ENCODE data around the gene MIOS. TPM values are rescaled to one million over a fixed set of nuclear protein-coding genes. Genes with fewer than 3 reads are reported as not detected.

Gene MIOS
- total RNA-seq, 4 donors from 2014 or later, result 37.6 to 65.6 (median 52.3) TPM

GRCh38 chr7:7640221-7641128, 73.8 kb downstream of the MIOS start, which contains the start of gene UMAD1:
TSS of gene UMAD1 (plus strand) at chr7:7640752. CDS start at chr7:7673372, 32,620 bp downstream.
- peak within 1 kb of the TSS; percentile 79 for H3K4me3 ChIP-seq (ENCODE audit: low read depth, poor library complexity, severe bottlenecking)
- TF ChIP-seq CTCF (IDR thresholded peaks at IDR 0.05), result no peak
- TF ChIP-seq POLR2A (IDR thresholded peaks at IDR 0.05), result peak in 1 of 2 donors; percentile 50

GRCh38 chr7:7641129-7641663, 74.5 kb downstream of the MIOS start:
- TF ChIP-seq POLR2A (IDR thresholded peaks at IDR 0.05) (no peak), CTCF (IDR thresholded peaks at IDR 0.05) (no peak)
- peak overlapping the region; percentile 79 for H3K4me3 ChIP-seq (ENCODE audit: low read depth, poor library complexity, severe bottlenecking)
- intact Hi-C loops (cut with DNase I; ENCODE audit: low total_unique reads), result no loop called here
- WGBS, 2 donors, result 4 to 5% methylated on average over 22 of the region's 22 CpGs
- DNase-seq (ENCODE audit: low spot score in 2 of 2), result no peak

More at GRCh38 chr7:7640221-7641128, 73.8 kb downstream of the MIOS start, which contains the start of gene UMAD1:
- intact Hi-C loops (cut with DNase I; ENCODE audit: low total_unique reads), result no loop called here
- 0% methylated on average over 60 to 68 of the region's 68 CpGs for WGBS, 2 donors
- peak; percentile 99 to 100 for DNase-seq (ENCODE audit: low spot score in 2 of 2)

- H3K4me3 ChIP-seq (ENCODE audit: low read depth, poor library complexity, severe bottlenecking), result no peak overlapping the region
- no peak for DNase-seq (ENCODE audit: low spot score in 2 of 2)
- WGBS, 2 donors, result 49 to 61% methylated on average over 6 of the region's 6 CpGs
- TF ChIP-seq CTCF (IDR thresholded peaks at IDR 0.05) (no peak), POLR2A (IDR thresholded peaks at IDR 0.05) (no peak)
- intact Hi-C loops (cut with DNase I; ENCODE audit: low total_unique reads), result no loop called here
Measured at GRCh38 chr7:7642081-7642480, 75.4 kb downstream of the MIOS start.

GRCh38 chr7:7647495-7648036, 80.9 kb downstream of the MIOS start:
- intact Hi-C loops (cut with DNase I; ENCODE audit: low total_unique reads), result no loop called here
- TF ChIP-seq CTCF (IDR thresholded peaks at IDR 0.05) (no peak), POLR2A (IDR thresholded peaks at IDR 0.05) (no peak)
- WGBS, 2 donors, result 71 to 73% methylated on average over 6 of the region's 6 CpGs
- no peak overlapping the region for H3K4me3 ChIP-seq (ENCODE audit: low read depth, poor library complexity, severe bottlenecking)
- DNase-seq (ENCODE audit: low spot score in 2 of 2), result no peak

- H3K4me3 ChIP-seq (ENCODE audit: low read depth, poor library complexity, severe bottlenecking), result no peak overlapping the region
- DNase-seq (ENCODE audit: low spot score in 2 of 2), result no peak
- intact Hi-C loops (cut with DNase I; ENCODE audit: low total_unique reads), result no loop called here
- WGBS, 2 donors, result 94 to 97% methylated on average over 2 of the region's 2 CpGs
- TF ChIP-seq POLR2A (IDR thresholded peaks at IDR 0.05) (no peak), CTCF (IDR thresholded peaks at IDR 0.05) (no peak)
Measured at GRCh38 chr7:7650682-7651206, 84.1 kb downstream of the MIOS start.
